Adrenal gland (tissue), 12 donors: Measurements from ENCODE around the gene SH3YL1. TPM values are rescaled to one million over a fixed set of nuclear protein-coding genes. Genes with fewer than 3 reads are reported as not detected.

ENCODE experiments used
- DNase-seq, 7 donors: peaks; one replicate each; pipeline ENCODE4 v3.0.0-alpha.2; 2019 to 2020
- H3K27ac ChIP-seq, 5 donors: fragments of 200-600 bp; sonication (generic) in 4 of 5; 1 replicate in 3 of 5; 2 replicates in 2 of 5; pipeline versions ENCODE4 v1.5.1 to v1.8.0; 2016 to 2020; ENCODE audit warnings: mild to moderate bottlenecking in 1 of 5
- H3K27me3 ChIP-seq: fragments of 200-600 bp; 2 replicates; pipeline ENCODE4 v1.8.0; 2021
- H3K36me3 ChIP-seq, 2 donors: fragments of 200-600 bp; replicated peaks in 1 of 2; 1 replicate in 1 of 2; 2 replicates in 1 of 2; pipeline versions ENCODE4 v1.5.1 to v1.8.0; 2018 to 2022
- H3K4me1 ChIP-seq, 2 donors: fragments of 200-600 bp; replicated peaks in 1 of 2; 1 replicate in 1 of 2; 2 replicates in 1 of 2; pipeline versions ENCODE4 v1.5.1 to v1.8.0; 2018 to 2021
- H3K4me3 ChIP-seq, 4 donors: fragments of 200-600 bp; sonication (generic) in 3 of 4; one replicate each; pipeline ENCODE4 v1.5.1; 2016 to 2018
- H3K9me3 ChIP-seq, 3 donors: fragments of 200-600 bp; sonication (generic) in 1 of 3; replicated peaks in 1 of 3; 1 replicate in 2 of 3; 2 replicates in 1 of 3; pipeline versions ENCODE4 v1.5.1 to v1.8.0; 2016 to 2021
- CTCF ChIP-seq, 6 experiments: fragments of 450-650 bp in 4 of 6; fragments of 200-600 bp in 2 of 6; sonication (generic) in 1 of 6; IDR thresholded peaks; 1 replicate in 5 of 6; 2 replicates in 1 of 6; pipeline versions ENCODE4 v1.5.1 to v1.8.0; 2016 to 2021; ENCODE audit warnings: antibody characterized with exemption in 6 of 6, mild to moderate bottlenecking in 2 of 6, moderate library complexity in 1 of 6
- POLR2A ChIP-seq, 2 donors: fragments of 450-650 bp; IDR thresholded peaks; one replicate each; pipeline ENCODE4 v1.6.1; 2017; ENCODE audit warnings: antibody characterized with exemption in 2 of 2, mild to moderate bottlenecking in 2 of 2, moderate library complexity in 1 of 2
- WGBS, 4 donors: extraction: QIAGEN DNeasy Blood & Tissue Kit in 2 of 4; methylation state at CpG; one replicate each; pipeline versions ENCODE4 v1.1.5 to v1.1.7; 2013 to 2017; 5-methylcytosine and 5-hydroxymethylcytosine counted together
- intact Hi-C, 2 donors: fragments of 100-400 bp; cut with DNase I; formaldehyde crosslinking; loops; one replicate each; pipeline versions ENCODE4 v1.14.1 to v1.15.0; 2022 to 2023
- polyA plus RNA-seq, 3 donors: library from polyadenylated mRNA; stranded (reverse); fragments of 200-250 nt in 2 of 3; fragments of 350-450 nt in 1 of 3; fragmentation: Illumina TruSeq in 1 of 3; extraction: RNeasy Lipid Tissue Mini Kit (QIAGEN cat#74804) in 1 of 3; gene quantifications; one replicate each; pipeline ENCODE4 v1.2.3, GENCODE V29; 2013 to 2014
- total RNA-seq, 9 donors: library from RNA; depleted of rRNA in 4 of 9; stranded (reverse); fragments of >200 nt in 4 of 9; fragments of 120-200 nt in 1 of 9; fragmentation: NEBNext Ultra II Directional in 1 of 9; extraction: Animal tissue kit (Norgen Biotek cat#: 25700) in 1 of 9; gene quantifications; one replicate each; pipeline versions ENCODE4 v1.1.0 to v1.2.4, GENCODE V29; 2013 to 2023
- donor health status: healthy with polysubstance abuse.
- donor health status: Bipolar disorder and iron deficiency.
- donor health status: DM: yes; HTN: yes; CAD: no.
- donor health status: DM: no; HTN: no; CAD: no.
- donor health status: DM: no; HTN: no; CAD: no.
- donor health status: DM: yes; HTN: yes; CAD: no.

Gene SH3YL1
- total and polyA plus RNA-seq, 12 donors, result 43.6 to 108 (median 92.6) TPM

GRCh38 chr2:201648-202433 lies 62.0 kb downstream of the SH3YL1 start:
- H3K36me3 ChIP-seq, result no peaks in the 10 kb centered on the region
- TF ChIP-seq CTCF (IDR thresholded peaks at IDR 0.05) (no peak), POLR2A (IDR thresholded peaks at IDR 0.05) (no peak)
- H3K27me3 ChIP-seq, result no peaks in the 10 kb centered on the region
- no peak overlapping the region for H3K27ac ChIP-seq
- 87 to 92% (median 89%) methylated on average over 9 of the region's 9 CpGs for WGBS, 4 donors
- H3K4me1 ChIP-seq, result no peaks in the 10 kb centered on the region
- intact Hi-C loops, result no loop called here
- no peak overlapping the region for H3K4me3 ChIP-seq
- H3K9me3 ChIP-seq, result no peaks in the 10 kb centered on the region
- no peak for DNase-seq

GRCh38 chr2:199041-199966 lies 64.5 kb downstream of the SH3YL1 start:
- WGBS, 4 donors, result 75 to 81% (median 77%) methylated on average over 22 of the region's 22 CpGs
- Histone ChIP-seq H3K4me1 (no peaks in the 10 kb centered on the region), H3K9me3 (no peaks in the 10 kb centered on the region), H3K36me3 (no peaks in the 10 kb centered on the region), H3K27ac (no peak overlapping the region), H3K4me3 (no peak overlapping the region), H3K27me3 (no peaks in the 10 kb centered on the region)
- no peak for TF ChIP-seq CTCF (IDR thresholded peaks at IDR 0.05)
- TF ChIP-seq POLR2A (IDR thresholded peaks at IDR 0.05), result no peak
- intact Hi-C loops, result no loop called here
- DNase-seq, result no peak

- WGBS, 4 donors, result 67 to 84% (median 78%) methylated on average over 5 of the region's 5 CpGs
- Histone ChIP-seq H3K4me3 (no peak overlapping the region), H3K36me3 (no peaks in the 10 kb centered on the region), H3K27me3 (no peaks in the 10 kb centered on the region), H3K4me1 (no peaks in the 10 kb centered on the region), H3K9me3 (no peaks in the 10 kb centered on the region), H3K27ac (no peak overlapping the region)
- TF ChIP-seq POLR2A (IDR thresholded peaks at IDR 0.05) (no peak), CTCF (IDR thresholded peaks at IDR 0.05) (no peak)
- intact Hi-C loops, result no loop called here
- DNase-seq, result no peak
Observed at GRCh38 chr2:196406-196805, 67.4 kb downstream of the SH3YL1 start.

GRCh38 chr2:195932-196331 lies 67.9 kb downstream of the SH3YL1 start:
- TF ChIP-seq POLR2A (IDR thresholded peaks at IDR 0.05) (no peak), CTCF (IDR thresholded peaks at IDR 0.05) (no peak)
- H3K36me3 ChIP-seq, result no peaks in the 10 kb centered on the region
- no peak overlapping the region for H3K27ac ChIP-seq
- WGBS, 4 donors, result 85 to 96% (median 90%) methylated on average over 7 of the region's 7 CpGs
- no peak overlapping the region for H3K4me3 ChIP-seq
- no peaks in the 10 kb centered on the region for H3K9me3 ChIP-seq
- intact Hi-C loops, result no loop called here
- H3K4me1 ChIP-seq, result no peaks in the 10 kb centered on the region
- no peaks in the 10 kb centered on the region for H3K27me3 ChIP-seq
- DNase-seq, result no peak
